K562 (cell line): ENCODE data around the gene EFNB3. TPM values are rescaled to one million over a fixed set of nuclear protein-coding genes. Genes with fewer than 3 reads are reported as not detected.

Source experiments
- ATF3 ChIP-seq, 2 experiments: fragments of 450-650 bp in 1 of 2; sonication (generic) in 1 of 2; formaldehyde crosslinking in 1 of 2; IDR thresholded peaks in 1 of 2; conservative IDR thresholded peaks in 1 of 2; 2 replicates each; pipeline versions ENCODE4 v1.6.1 to v1.8.1; 2016 to 2023; ENCODE audit warnings: mild to moderate bottlenecking in 2 of 2, moderate library complexity in 2 of 2, inconsistent platforms in 1 of 2, missing genetic modification reagents in 1 of 2
- ATF6 ChIP-seq: sonication (generic); formaldehyde crosslinking; IDR thresholded peaks from 2 replicates; pipeline ENCODE4 v1.4.0; 2020; ENCODE audit warnings: mild to moderate bottlenecking, missing genetic modification reagents
- CBFB ChIP-seq: sonication (generic); formaldehyde crosslinking; IDR thresholded peaks from 2 replicates; pipeline ENCODE4 v1.4.0; 2020; ENCODE audit warnings: mild to moderate bottlenecking, missing genetic modification reagents
- CXXC5 ChIP-seq: fragments of 250-450 bp; sonication (Bioruptor Pico); IDR thresholded peaks from 2 replicates; pipeline ENCODE4 v1.8.0; 2022; ENCODE audit warnings: inconsistent platforms, mild to moderate bottlenecking, moderate library complexity
- EP400 ChIP-seq: fragments of 450-650 bp; IDR thresholded peaks from 2 replicates; pipeline ENCODE4 v1.6.1; 2017; ENCODE audit warnings: antibody characterized with exemption, mild to moderate bottlenecking, moderate library complexity
- FOSL1 ChIP-seq: fragments of 200-800 bp; sonication (Bioruptor generic); conservative IDR thresholded peaks from 2 replicates; pipeline ENCODE4 v1.6.1; 2016; ENCODE audit warnings: missing genetic modification characterization, missing compliant biosample characterization
- HDAC1 ChIP-seq, 2 experiments: fragments of 450-650 bp; IDR thresholded peaks; 2 replicates each; pipeline ENCODE4 v1.6.1; 2016 to 2017; ENCODE audit warnings: inconsistent platforms in 1 of 2, mild to moderate bottlenecking in 1 of 2, moderate library complexity in 1 of 2
- HDAC2 ChIP-seq: fragments of 450-650 bp; IDR thresholded peaks from 2 replicates; pipeline ENCODE4 v1.6.1; 2016; ENCODE audit warnings: mild to moderate bottlenecking
- NONO ChIP-seq, 2 experiments: fragments of 200-400 bp in 1 of 2; fragments of 450-650 bp in 1 of 2; formaldehyde crosslinking in 1 of 2; IDR thresholded peaks; 2 replicates each; pipeline ENCODE4 v1.6.1; 2017; ENCODE audit warnings: low read depth in 2 of 2, mild to moderate bottlenecking in 2 of 2, moderate library complexity in 2 of 2, low read length in 1 of 2
- POLR2AphosphoS2 ChIP-seq: IDR thresholded peaks from 2 replicates; pipeline ENCODE4 v1.6.1; 2012; ENCODE audit warnings: low read length, improper control_type of control experiment
- RBFOX2 ChIP-seq: fragments of 200-400 bp; formaldehyde crosslinking; IDR thresholded peaks from 2 replicates; pipeline ENCODE4 v1.6.1; 2017; ENCODE audit warnings: low read depth, mild to moderate bottlenecking, low read length, moderate library complexity
- SP1 ChIP-seq: sonication (generic); formaldehyde crosslinking; IDR thresholded peaks from 2 replicates; pipeline ENCODE4 v1.8.1; 2022; ENCODE audit warnings: mild to moderate bottlenecking, missing genetic modification reagents
- SUPT5H ChIP-seq: fragments of 450-650 bp; IDR thresholded peaks from 2 replicates; pipeline ENCODE4 v1.6.1; 2016
- ZNF263 ChIP-seq: sonication (generic); formaldehyde crosslinking; IDR thresholded peaks from 2 replicates; pipeline ENCODE4 v1.8.0; 2022; ENCODE audit warnings: mild to moderate bottlenecking, missing genetic modification reagents, borderline replicate concordance
- ZNF445 ChIP-seq: fragments of 250-450 bp; sonication (Bioruptor Pico); IDR thresholded peaks from 2 replicates; pipeline ENCODE4 v1.4.0; 2020; ENCODE audit warnings: low read depth, mild to moderate bottlenecking, moderate library complexity
- polyA plus RNA-seq, 8 experiments: library from polyadenylated mRNA; depleted of rRNA in 4 of 8; stranded (reverse) in 5 of 8; unstranded in 3 of 8; fragments of >200 nt; fragmentation: Nextera tagmentation in 2 of 8; fragmentation: Illumina TruSeq in 1 of 8; extraction: Ambion mirVana in 2 of 8; extraction: Trizol in 1 of 8; gene quantifications; 2 replicates each; pipeline versions ENCODE4 v1.2.1 to v1.2.3, GENCODE V29; 2011 to 2014; ENCODE audit warnings: inconsistent platforms in 1 of 8, missing spikeins in 1 of 8
- total RNA-seq, 7 experiments: library from RNA; depleted of rRNA in 6 of 7; stranded (reverse); fragments of >200 nt in 6 of 7; fragmentation: Illumina TruSeq in 2 of 7; extraction: Trizol in 2 of 7; gene quantifications; 2 replicates each; pipeline versions ENCODE4 v1.2.1 to v1.2.3, GENCODE V29; 2011 to 2021; ENCODE audit warnings: low replicate concordance in 1 of 7
- TF ChIP-seq, protein P1 (sequence below), 2 experiments: IDR thresholded peaks; 2 replicates each; pipeline ENCODE4 v1.6.1; 2011; ENCODE audit warnings: borderline replicate concordance in 1 of 2, control low read depth in 1 of 2, low read depth in 1 of 2, low read length in 1 of 2, mild to moderate bottlenecking in 1 of 2, mixed read lengths in 1 of 2, moderate library complexity in 1 of 2; ENCODE audit not compliant: insufficient read depth in 1 of 2, insufficient read length in 1 of 2, poor library complexity in 1 of 2, severe bottlenecking in 1 of 2; ENCODE audit errors: extremely low read depth in 1 of 2
- TF ChIP-seq, protein P2 (sequence below): sonication (generic); formaldehyde crosslinking; IDR thresholded peaks from 2 replicates; pipeline ENCODE4 v1.8.0; 2022; ENCODE audit warnings: mild to moderate bottlenecking, missing genetic modification reagents

EFNB3 gene
- total and polyA plus RNA-seq, 9 of the 15 experiments (the other 6 are each of a cell fraction or from before 2014, with no cell fraction given): not detected

DNA sequence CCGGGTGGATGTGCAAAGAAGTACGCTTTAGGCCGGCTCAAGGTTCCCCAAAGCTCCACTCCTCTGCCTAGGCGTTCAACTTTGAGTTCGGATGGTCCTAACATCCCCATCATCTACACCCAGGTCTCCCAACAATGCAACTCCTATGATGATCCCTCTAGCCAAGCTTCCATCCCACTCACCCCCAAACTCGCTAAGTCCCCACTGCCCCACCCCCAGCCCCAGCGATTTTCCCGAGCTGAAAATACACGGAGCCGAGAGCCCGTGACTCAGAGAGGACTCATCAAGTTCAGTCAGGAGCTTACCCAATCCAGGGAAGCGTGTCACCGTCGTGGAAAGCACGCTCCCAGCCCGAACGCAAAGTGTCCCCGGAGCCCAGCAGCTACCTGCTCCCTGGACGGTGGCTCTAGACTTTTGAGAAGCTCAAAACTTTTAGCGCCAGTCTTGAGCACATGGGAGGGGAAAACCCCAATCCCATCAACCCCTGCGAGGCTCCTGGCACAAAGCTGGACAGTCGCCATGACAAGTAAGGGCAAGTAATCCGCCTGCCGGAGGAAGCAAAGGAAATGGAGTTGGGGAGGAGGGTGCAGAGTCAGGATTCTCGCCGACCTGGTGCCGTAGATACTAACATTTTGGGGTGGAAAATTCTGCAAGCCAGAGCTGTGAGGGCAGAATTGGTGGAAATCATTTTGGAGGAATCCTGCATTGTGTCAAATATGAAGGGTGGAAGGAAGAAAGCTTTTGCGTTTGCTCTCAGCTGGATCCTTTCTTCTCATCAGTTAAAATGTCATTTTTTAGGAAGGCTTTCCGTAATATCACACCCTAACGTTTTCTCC is 17.7 kb upstream of the EFNB3 start, which contains the start of gene TP53 (continued):
- TF ChIP-seq ATF6: 0 out of 2 replicates have a peak, but pooled peaks have one; percentile 13
- peak in 1 of 2 experiments; percentile 61; a peak in 2 of 4 replicates for TF ChIP-seq HDAC1 (IDR thresholded peaks at IDR 0.05)
- TF ChIP-seq HDAC2: 0 out of 2 replicates have a peak, but pooled peaks have one; percentile 12
- no peak for TF ChIP-seq ZNF445
- peak; percentile 10 for TF ChIP-seq CXXC5 (CRISPR knock-in tag)
- TF ChIP-seq FOSL1 (tag): peak; percentile 84
- TF ChIP-seq ATF3 (IDR thresholded peaks at IDR 0.05): peak; percentile 59
- TF ChIP-seq ATF3 (CRISPR knock-in tag; conservative IDR thresholded peaks at IDR 0.05): no peak
- TF ChIP-seq, protein P1, sequence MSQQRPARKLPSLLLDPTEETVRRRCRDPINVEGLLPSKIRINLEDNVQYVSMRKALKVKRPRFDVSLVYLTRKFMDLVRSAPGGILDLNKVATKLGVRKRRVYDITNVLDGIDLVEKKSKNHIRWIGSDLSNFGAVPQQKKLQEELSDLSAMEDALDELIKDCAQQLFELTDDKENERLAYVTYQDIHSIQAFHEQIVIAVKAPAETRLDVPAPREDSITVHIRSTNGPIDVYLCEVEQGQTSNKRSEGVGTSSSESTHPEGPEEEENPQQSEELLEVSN (IDR thresholded peaks at IDR 0.05; ENCODE audit: borderline replicate concordance in 1 of 2, extremely low read depth in 1 of 2, insufficient read depth in 1 of 2, insufficient read length in 1 of 2, low read depth in 1 of 2, low read length in 1 of 2, poor library complexity in 1 of 2, severe bottlenecking in 1 of 2): peak; percentile 54 to 77
- no peak for TF ChIP-seq CBFB
- TF ChIP-seq NONO (IDR thresholded peaks at IDR 0.05; ENCODE audit: low read depth in 2 of 2, low read length in 1 of 2): peak in 1 of 2 experiments; percentile 34; a peak in 1 of 4 replicates
- peak; percentile 88; the same call in 1 of the 2 replicates for TF ChIP-seq POLR2AphosphoS2
- TF ChIP-seq ZNF263 (CRISPR knock-in tag): peak; percentile 89
- TF ChIP-seq, protein P2, sequence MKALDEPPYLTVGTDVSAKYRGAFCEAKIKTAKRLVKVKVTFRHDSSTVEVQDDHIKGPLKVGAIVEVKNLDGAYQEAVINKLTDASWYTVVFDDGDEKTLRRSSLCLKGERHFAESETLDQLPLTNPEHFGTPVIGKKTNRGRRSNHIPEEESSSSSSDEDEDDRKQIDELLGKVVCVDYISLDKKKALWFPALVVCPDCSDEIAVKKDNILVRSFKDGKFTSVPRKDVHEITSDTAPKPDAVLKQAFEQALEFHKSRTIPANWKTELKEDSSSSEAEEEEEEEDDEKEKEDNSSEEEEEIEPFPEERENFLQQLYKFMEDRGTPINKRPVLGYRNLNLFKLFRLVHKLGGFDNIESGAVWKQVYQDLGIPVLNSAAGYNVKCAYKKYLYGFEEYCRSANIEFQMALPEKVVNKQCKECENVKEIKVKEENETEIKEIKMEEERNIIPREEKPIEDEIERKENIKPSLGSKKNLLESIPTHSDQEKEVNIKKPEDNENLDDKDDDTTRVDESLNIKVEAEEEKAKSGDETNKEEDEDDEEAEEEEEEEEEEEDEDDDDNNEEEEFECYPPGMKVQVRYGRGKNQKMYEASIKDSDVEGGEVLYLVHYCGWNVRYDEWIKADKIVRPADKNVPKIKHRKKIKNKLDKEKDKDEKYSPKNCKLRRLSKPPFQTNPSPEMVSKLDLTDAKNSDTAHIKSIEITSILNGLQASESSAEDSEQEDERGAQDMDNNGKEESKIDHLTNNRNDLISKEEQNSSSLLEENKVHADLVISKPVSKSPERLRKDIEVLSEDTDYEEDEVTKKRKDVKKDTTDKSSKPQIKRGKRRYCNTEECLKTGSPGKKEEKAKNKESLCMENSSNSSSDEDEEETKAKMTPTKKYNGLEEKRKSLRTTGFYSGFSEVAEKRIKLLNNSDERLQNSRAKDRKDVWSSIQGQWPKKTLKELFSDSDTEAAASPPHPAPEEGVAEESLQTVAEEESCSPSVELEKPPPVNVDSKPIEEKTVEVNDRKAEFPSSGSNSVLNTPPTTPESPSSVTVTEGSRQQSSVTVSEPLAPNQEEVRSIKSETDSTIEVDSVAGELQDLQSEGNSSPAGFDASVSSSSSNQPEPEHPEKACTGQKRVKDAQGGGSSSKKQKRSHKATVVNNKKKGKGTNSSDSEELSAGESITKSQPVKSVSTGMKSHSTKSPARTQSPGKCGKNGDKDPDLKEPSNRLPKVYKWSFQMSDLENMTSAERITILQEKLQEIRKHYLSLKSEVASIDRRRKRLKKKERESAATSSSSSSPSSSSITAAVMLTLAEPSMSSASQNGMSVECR (CRISPR knock-in tag): peak; percentile 16; the same call in 1 of the 2 replicates
- peak; percentile 88 for TF ChIP-seq EP400
- TF ChIP-seq SUPT5H: peak; percentile 90
- TF ChIP-seq SP1 (CRISPR knock-in tag): peak; percentile 74; the same call in 1 of the 2 replicates
- TF ChIP-seq RBFOX2: peak; percentile 93
